Neuronal stem cell (in vitro differentiated cells): ENCODE data around the gene RMND5A.
"Not testable (repeated sequence)": the region's sequence is repeated elsewhere in the genome, so short reads cannot be mapped to it uniquely, and the experiment has no call there.

Experiments
- DNase-seq: peaks from one replicate; pipeline ENCODE4 v3.0.0-alpha.2; 2013; ENCODE audit warnings: low spot score
- H2AFZ ChIP-seq: one replicate; pipeline ENCODE4 v1.6.1; 2013; ENCODE audit warnings: mild to moderate bottlenecking, low read length, inconsistent platforms
- H2AK5ac ChIP-seq: 2 replicates; pipeline ENCODE4 v1.6.1; 2013; ENCODE audit warnings: low read depth, mild to moderate bottlenecking, inconsistent platforms, low read length, moderate library complexity, mixed read lengths
- H2BK120ac ChIP-seq: 2 replicates; pipeline ENCODE4 v1.6.1; 2013; ENCODE audit warnings: low read depth, mild to moderate bottlenecking, inconsistent platforms, low read length, moderate library complexity, mixed read lengths
- H2BK12ac ChIP-seq: one replicate; pipeline ENCODE4 v1.6.1; 2013; ENCODE audit warnings: low read length, inconsistent platforms
- H2BK15ac ChIP-seq: 2 replicates; pipeline ENCODE4 v1.6.1; 2013; ENCODE audit warnings: mild to moderate bottlenecking, low read length, inconsistent platforms, mixed read lengths
- H2BK5ac ChIP-seq: one replicate; pipeline ENCODE4 v1.6.1; 2013; ENCODE audit warnings: inconsistent platforms, mild to moderate bottlenecking, low read length, moderate library complexity
- H3K14ac ChIP-seq: one replicate; pipeline ENCODE4 v1.6.1; 2013; ENCODE audit warnings: low read length, inconsistent platforms
- H3K18ac ChIP-seq: 2 replicates; pipeline ENCODE4 v1.6.1; 2013; ENCODE audit warnings: low read length, inconsistent platforms
- H3K23ac ChIP-seq: 2 replicates; pipeline ENCODE4 v1.6.1; 2013; ENCODE audit warnings: low read depth, mild to moderate bottlenecking, mixed read lengths, low read length, inconsistent platforms; ENCODE audit not compliant: poor library complexity
- H3K27ac ChIP-seq: replicated peaks from 3 replicates; pipeline ENCODE4 v1.5.1; 2013; ENCODE audit warnings: low read length, inconsistent platforms
- H3K27me3 ChIP-seq, 3 experiments: 2 replicates each; pipeline ENCODE4 v1.6.1; 2013; ENCODE audit warnings: low read length in 3 of 3, mild to moderate bottlenecking in 2 of 3, inconsistent platforms in 1 of 3, low read depth in 1 of 3, mixed read lengths in 1 of 3, moderate library complexity in 1 of 3; ENCODE audit not compliant: control insufficient read depth in 3 of 3, insufficient read depth in 3 of 3
- H3K36me3 ChIP-seq, 2 donors: replicated peaks in 1 of 2; 2 replicates each; pipeline ENCODE4 v1.6.1; 2013; ENCODE audit warnings: low read length in 2 of 2; ENCODE audit not compliant: control insufficient read depth in 2 of 2, insufficient read depth in 2 of 2
- H3K4ac ChIP-seq: 2 replicates; pipeline ENCODE4 v1.6.1; 2013; ENCODE audit warnings: inconsistent platforms, mild to moderate bottlenecking, low read length, moderate library complexity
- H3K4me1 ChIP-seq, 2 donors: 1 replicate in 1 of 2; 2 replicates in 1 of 2; pipeline ENCODE4 v1.6.1; 2013; ENCODE audit warnings: low read length in 2 of 2, low read depth in 1 of 2; ENCODE audit not compliant: control insufficient read depth in 2 of 2, insufficient read depth in 1 of 2
- H3K4me2 ChIP-seq: one replicate; pipeline ENCODE4 v1.6.1; 2013; ENCODE audit warnings: mild to moderate bottlenecking, low read length, inconsistent platforms; ENCODE audit not compliant: insufficient read depth, poor library complexity, severe bottlenecking
- H3K4me3 ChIP-seq, 2 donors: 2 replicates each; pipeline ENCODE4 v1.5.1; 2013; ENCODE audit warnings: low read length in 2 of 2, mild to moderate bottlenecking in 2 of 2, inconsistent platforms in 1 of 2, moderate library complexity in 1 of 2
- H3K79me1 ChIP-seq: one replicate; pipeline ENCODE4 v1.6.1; 2013; ENCODE audit warnings: low read depth, mild to moderate bottlenecking, inconsistent platforms, low read length, moderate library complexity
- H3K9ac ChIP-seq: one replicate; pipeline ENCODE4 v1.6.1; 2013; ENCODE audit warnings: mild to moderate bottlenecking, low read depth, low read length, inconsistent platforms; ENCODE audit not compliant: poor library complexity
- H3K9me3 ChIP-seq, 2 donors: replicated peaks in 1 of 2; 2 replicates each; pipeline versions ENCODE3 to v1.6.1; 2013; ENCODE audit warnings: low read length in 2 of 2, mild to moderate bottlenecking in 2 of 2, inconsistent platforms in 1 of 2, low read depth in 1 of 2, mixed read lengths in 1 of 2, moderate library complexity in 1 of 2; ENCODE audit not compliant: control insufficient read depth in 2 of 2, insufficient read depth in 1 of 2
- H4K8ac ChIP-seq: one replicate; pipeline ENCODE4 v1.6.1; 2013; ENCODE audit warnings: low read depth, mild to moderate bottlenecking, inconsistent platforms, low read length, moderate library complexity
- H4K91ac ChIP-seq: one replicate; pipeline ENCODE4 v1.6.1; 2013; ENCODE audit warnings: low read length, low read depth, mild to moderate bottlenecking, inconsistent platforms; ENCODE audit not compliant: poor library complexity
- WGBS, 2 donors: extraction: QIAGEN DNeasy Blood & Tissue Kit; methylation state at CpG; one replicate each; pipeline ENCODE4 v1.1.7; 2013; ENCODE audit warnings: missing lambda C conversion rate in 2 of 2, mixed read lengths in 1 of 2; ENCODE audit not compliant: insufficient read length in 2 of 2, insufficient replicate concordance in 1 of 2; ENCODE audit errors: extremely low coverage in 2 of 2; 5-methylcytosine and 5-hydroxymethylcytosine counted together

Gene RMND5A

GRCh38 chr2:86704459-86704971, 15.6 kb upstream of the RMND5A start:
- Histone ChIP-seq H3K18ac (no peak overlapping the region), H3K4me2 (no peak overlapping the region), H4K91ac (no peak overlapping the region), H3K79me1 (no peaks in the 10 kb centered on the region), H2BK5ac (no peak overlapping the region), H2AFZ (peak overlapping the region; percentile 85), H2AK5ac (peak overlapping the region; percentile 43), H2BK120ac (no peak overlapping the region), H3K14ac (no peak overlapping the region), H2BK12ac (no peak overlapping the region), H3K27me3 (no peaks in the 10 kb centered on the region), H3K9ac (no peak overlapping the region), H3K4me3 (no peak overlapping the region), H4K8ac (no peak overlapping the region), H2BK15ac (no peak overlapping the region), H3K27ac (no peak overlapping the region), H3K9me3 (no peaks in the 10 kb centered on the region), H3K4me1 (peaks cover 3 to 6% of the 10 kb centered on the region in 2 donors), H3K4ac (no peak overlapping the region), H3K23ac (no peak overlapping the region), H3K36me3 (no peaks in the 10 kb centered on the region)
- no CpG with 5 or more reads among the region's 4 CpGs for WGBS, 2 donors
- no peak for DNase-seq

GRCh38 chr2:86706220-86706619, 13.9 kb upstream of the RMND5A start:
- Histone ChIP-seq H2BK12ac (no peak overlapping the region), H3K27me3 (no peaks in the 10 kb centered on the region), H3K9ac (no peak overlapping the region), H2AK5ac (no peak overlapping the region), H4K8ac (no peak overlapping the region), H2BK120ac (no peak overlapping the region), H3K14ac (no peak overlapping the region), H3K79me1 (no peaks in the 10 kb centered on the region), H2BK5ac (no peak overlapping the region), H3K9me3 (no peaks in the 10 kb centered on the region), H3K18ac (no peak overlapping the region), H3K27ac (no peak overlapping the region), H3K4me1 (peaks cover 3 to 6% of the 10 kb centered on the region in 2 donors), H3K23ac (no peak overlapping the region), H3K36me3 (no peaks in the 10 kb centered on the region), H3K4me2 (no peak overlapping the region), H2AFZ (no peak overlapping the region), H2BK15ac (no peak overlapping the region), H3K4ac (no peak overlapping the region), H4K91ac (no peak overlapping the region), H3K4me3 (no peak overlapping the region)
- DNase-seq: no peak
- no CpG with 5 or more reads among the region's 6 CpGs for WGBS, 2 donors

GRCh38 chr2:86706935-86707334, 13.2 kb upstream of the RMND5A start:
- no peak overlapping the region for H3K23ac ChIP-seq
- H2BK15ac ChIP-seq: no peak overlapping the region
- no peak overlapping the region for H3K4ac ChIP-seq
- H3K27me3 ChIP-seq: no peaks in the 10 kb centered on the region
- no peaks in the 10 kb centered on the region for H3K9me3 ChIP-seq
- no peaks in the 10 kb centered on the region for H3K36me3 ChIP-seq
- no peaks in the 10 kb centered on the region for H3K79me1 ChIP-seq
- H3K18ac ChIP-seq: no peak overlapping the region
- H3K4me1 ChIP-seq: peaks cover 3 to 6% of the 10 kb centered on the region in 2 donors
- H2BK5ac ChIP-seq: no peak overlapping the region
- DNase-seq: no peak
- no peak overlapping the region for H3K4me2 ChIP-seq
- no peak overlapping the region for H2AK5ac ChIP-seq
- H3K14ac ChIP-seq: no peak overlapping the region
- no peak overlapping the region for H3K4me3 ChIP-seq
- no peak overlapping the region for H2BK120ac ChIP-seq
- H4K91ac ChIP-seq: no peak overlapping the region
- no peak overlapping the region for H3K27ac ChIP-seq
- no peak overlapping the region for H2AFZ ChIP-seq
- no peak overlapping the region for H2BK12ac ChIP-seq
- no peak overlapping the region for H4K8ac ChIP-seq
- no peak overlapping the region for H3K9ac ChIP-seq
- WGBS, 2 donors: no CpG with 5 or more reads among the region's 2 CpGs

GRCh38 chr2:86708126-86708525, 12.0 kb upstream of the RMND5A start:
- not testable (repeated sequence) for H3K23ac ChIP-seq, H3K14ac ChIP-seq, H3K9me3 ChIP-seq, H2BK5ac ChIP-seq, H2AFZ ChIP-seq, H3K4ac ChIP-seq, H3K4me1 ChIP-seq, H2AK5ac ChIP-seq, H3K4me3 ChIP-seq, DNase-seq, H2BK120ac ChIP-seq, H2BK15ac ChIP-seq, H3K4me2 ChIP-seq, H3K27ac ChIP-seq, H3K27me3 ChIP-seq, H4K91ac ChIP-seq, H2BK12ac ChIP-seq, H3K36me3 ChIP-seq, H4K8ac ChIP-seq, H3K18ac ChIP-seq, H3K9ac ChIP-seq, H3K79me1 ChIP-seq
- WGBS, 2 donors: no CpG with 5 or more reads among the region's 4 CpGs
